Amniotic epithelial cell (primary cell): ENCODE data around the gene SPIRE2.
"Not testable (repeated sequence)": the region's sequence is repeated elsewhere in the genome, so short reads cannot be mapped to it uniquely, and the experiment has no call there.

Experiments used
- DNase-seq: peaks from one replicate; pipeline ENCODE4 v3.0.0-alpha.2; 2010; ENCODE audit warnings: low read depth

Gene SPIRE2

DNA sequence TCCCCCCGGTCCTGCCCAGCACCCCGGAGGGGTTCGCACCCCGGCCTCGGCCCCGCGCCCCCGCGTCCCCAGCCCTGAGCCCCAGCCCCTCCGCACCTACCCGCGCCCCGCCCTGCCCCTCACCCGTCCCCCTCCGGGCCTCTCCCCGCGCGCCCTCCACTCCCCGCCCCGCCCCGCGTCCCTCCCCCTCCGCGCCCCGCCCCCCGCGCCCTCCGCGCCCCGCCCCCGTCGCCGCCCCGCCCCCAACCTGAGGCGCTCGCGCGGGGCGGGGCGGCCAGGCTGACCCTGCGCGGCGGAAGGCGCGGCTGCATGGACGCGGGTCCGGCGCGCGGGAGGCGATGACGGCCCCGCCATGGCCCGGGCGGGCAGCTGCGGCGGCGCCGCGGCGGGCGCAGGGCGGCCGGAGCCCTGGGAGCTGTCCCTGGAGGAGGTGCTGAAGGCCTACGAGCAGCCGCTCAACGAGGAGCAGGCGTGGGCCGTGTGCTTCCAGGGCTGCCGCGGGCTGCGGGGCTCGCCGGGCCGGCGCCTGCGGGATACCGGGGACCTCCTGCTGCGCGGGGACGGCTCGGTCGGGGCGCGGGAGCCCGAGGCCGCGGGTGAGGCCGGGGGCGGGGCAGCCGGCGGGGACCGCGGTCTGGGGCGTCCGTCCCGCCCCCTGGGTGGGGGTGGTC is at the start of gene SPIRE2:
Gene SPIRE2 (plus strand): TSS at position 277 of the 671 bp plus-strand sequence. CDS start 76 bp downstream, at position 353.
- peak; percentile 67 for DNase-seq

- no peak for DNase-seq
These were observed 48.9 kb upstream of the SPIRE2 start for GRCh38 chr16:89779231-89779908.

DNA sequence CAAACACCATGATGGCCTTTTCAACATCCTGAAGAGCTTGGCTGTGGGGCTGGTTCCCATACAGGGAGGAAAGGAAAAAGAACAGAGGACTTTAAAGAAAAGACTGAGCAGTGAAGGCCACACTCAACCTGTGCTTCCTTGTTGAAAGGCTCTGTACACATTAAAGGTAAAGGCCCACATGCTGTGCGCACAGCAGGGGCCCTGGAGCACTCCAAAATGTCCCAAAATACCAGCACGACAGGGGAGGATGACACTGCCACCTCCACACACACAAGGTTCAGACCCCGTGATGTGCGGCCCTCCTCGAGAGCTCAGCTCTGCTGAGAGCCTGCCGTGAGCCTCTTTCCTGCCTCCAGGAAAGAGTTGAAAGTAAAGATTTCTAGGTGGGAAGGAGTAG is 48.4 kb upstream of the SPIRE2 start:
- DNase-seq, result no peak

GRCh38 chr16:89782489-89782888 is 45.8 kb upstream of the SPIRE2 start:
- DNase-seq, result no peak

DNA sequence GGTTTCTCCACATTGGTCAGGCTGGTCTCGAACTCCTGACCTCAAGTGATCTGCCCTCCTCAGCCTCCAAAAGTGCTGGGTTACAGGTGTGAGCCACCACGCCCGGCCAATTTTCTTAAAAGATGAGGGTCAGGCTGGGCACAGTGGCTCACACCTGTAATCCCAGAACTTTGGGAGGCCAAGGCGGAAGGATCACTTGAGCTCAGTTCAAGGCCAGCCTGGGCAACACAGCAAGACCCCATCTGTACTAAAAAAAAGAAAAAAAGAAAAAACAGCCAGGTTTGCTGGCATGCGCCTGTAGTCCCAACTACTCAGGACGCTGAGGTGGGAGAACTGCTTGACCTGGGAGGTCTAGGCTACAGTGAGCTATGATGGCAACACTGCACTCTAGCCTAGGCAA is 44.3 kb upstream of the SPIRE2 start:
- DNase-seq, result not testable (repeated sequence)

DNA sequence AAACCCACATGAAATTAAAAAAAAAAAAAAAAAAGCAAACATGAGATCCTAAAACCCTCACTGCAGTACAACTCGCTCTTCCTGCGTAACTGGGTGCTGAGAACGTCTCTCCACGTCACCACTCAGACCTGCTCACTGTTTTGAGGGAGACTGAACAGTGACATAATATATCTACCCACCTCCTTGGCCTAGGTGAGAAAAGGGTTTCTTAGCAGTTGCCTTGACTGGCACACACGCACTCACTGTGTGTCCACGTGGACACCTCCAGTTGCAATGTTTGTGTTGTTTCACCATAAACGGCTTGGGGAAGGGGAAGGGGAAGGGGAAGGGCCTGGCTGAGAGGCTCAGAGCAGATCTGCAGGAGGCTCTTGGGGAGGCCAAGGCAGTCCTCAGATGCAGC is 43.9 kb upstream of the SPIRE2 start:
- no peak for DNase-seq

DNA sequence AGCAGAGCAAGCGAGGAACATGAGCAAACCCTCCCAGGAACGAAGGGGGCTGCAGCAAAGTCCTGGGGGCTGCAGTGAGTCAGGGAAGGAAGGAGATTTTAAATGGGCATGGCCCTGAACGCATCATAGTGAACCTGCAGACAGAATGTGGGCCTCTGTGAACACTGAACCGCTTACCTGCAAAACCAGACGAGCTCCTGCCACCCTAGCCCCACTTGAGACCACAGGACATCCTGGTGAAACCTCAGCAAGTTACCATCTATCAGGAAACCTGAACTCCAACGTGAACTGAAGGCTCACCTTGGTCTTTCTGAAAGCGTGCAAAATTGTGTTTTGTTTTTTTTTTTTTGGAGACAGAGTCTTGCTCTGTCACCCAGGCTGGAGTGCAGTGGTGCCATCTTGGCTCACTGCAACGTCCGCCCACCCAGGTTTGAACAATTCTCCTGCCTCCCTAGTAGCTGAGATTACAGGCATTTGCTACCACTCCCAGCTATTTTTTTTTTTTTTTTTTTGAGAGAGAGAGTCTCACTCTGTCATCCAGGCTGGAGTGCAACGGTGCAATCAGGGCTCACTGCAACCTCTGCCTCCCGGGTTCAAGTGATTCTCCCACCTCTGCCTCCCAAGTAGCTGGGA is 42.6 kb upstream of the SPIRE2 start:
- no peak for DNase-seq

- DNase-seq, result no peak
These were observed 41.6 kb upstream of the SPIRE2 start for GRCh38 chr16:89786474-89787364.

GRCh38 chr16:89787365-89787805 is 40.9 kb upstream of the SPIRE2 start:
- DNase-seq, result no peak

DNA sequence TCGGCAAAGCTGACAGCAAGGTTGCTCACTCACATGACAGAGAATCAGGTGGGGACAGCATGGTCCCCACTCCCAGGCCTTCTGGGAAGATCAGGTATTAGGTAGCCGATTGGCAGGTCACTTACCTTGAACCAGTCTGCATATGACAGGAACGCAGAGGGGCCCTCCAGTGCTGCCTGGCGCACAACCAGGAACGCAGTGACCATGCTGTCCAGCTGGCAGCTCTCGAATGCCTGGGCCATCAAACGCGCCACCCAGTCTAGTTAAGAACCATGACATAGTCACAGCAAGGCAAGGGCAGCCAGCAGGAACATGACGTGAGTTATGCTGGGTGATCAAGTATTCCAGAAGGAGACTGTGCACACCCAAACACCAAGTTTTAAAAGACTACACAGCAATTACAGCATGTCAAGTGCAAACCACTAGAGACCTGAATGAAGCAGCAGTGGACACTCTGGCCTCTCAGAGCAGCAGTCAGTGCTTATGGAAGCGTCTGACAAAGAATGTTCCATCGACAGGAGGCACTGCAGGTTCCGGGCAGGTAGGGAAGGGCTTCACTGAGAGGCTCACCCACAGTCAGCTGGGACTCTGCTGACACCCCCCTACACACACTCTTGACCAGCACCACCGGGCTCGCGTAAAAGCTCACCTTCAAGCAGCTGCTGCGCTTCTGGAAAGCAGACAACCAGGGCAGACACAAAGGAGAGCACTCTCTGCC is 36.8 kb upstream of the SPIRE2 start:
- no peak for DNase-seq

GRCh38 chr16:89793092-89793491 is 35.2 kb upstream of the SPIRE2 start:
- DNase-seq, result not testable (repeated sequence)

DNA sequence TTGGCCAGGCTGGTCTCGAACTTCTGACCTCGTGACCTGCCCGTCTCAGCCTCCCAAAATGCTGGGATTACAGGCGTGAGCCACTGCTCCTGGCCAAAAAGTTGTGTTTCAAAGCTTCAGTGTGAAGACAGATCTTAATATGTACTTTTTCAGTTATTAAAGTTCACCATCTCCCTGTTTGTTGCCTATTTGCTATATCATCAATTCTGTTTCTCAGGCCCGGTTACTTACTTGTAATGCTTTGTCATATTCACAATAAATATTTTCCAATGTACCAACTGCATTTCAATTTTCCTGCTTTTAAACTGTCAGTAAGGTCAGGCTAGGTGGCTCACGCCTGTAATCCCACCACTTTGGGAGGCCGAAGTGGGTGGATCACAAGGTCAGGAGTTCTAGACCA is 34.3 kb upstream of the SPIRE2 start:
- no peak for DNase-seq

DNA sequence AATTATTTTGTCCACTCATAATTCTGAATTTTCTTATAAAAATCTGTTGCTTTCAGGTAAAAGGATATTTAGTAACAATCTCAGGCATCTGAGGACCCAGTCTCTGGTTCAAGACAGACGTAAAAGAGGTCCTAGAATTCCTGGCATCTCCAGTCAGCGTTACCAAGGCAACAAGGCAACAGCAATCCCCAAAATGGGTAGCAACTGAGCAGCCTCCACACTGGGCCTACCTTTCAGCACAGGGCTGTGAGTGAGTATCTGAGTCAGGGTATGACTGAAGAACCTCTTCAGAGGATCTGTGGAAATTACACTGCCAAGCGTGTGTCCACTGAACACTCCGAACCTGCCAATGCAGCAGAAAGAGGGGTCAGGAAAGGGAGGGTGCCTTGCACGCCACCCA is 32.6 kb upstream of the SPIRE2 start:
- no peak for DNase-seq

DNA sequence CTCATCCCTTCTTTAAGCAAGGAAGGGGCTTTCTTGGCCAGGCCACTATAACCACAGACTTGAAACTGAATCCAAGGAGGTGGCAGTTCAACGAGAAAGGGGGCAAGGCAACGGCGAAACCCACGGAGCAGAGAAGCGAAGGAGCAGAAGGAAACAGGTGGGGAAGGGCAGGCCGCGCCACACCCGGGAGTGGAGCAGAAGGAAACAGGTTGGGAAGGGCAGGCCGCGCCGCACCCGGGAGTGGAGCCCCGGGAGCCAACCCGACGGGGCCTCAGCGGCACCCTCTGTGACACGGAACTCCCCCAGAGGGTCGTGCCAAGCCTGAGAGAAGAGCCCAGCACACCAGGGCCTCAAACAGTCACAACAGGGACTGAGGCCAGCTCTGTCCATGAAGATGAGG is 32.2 kb upstream of the SPIRE2 start:
- no peak for DNase-seq

DNA sequence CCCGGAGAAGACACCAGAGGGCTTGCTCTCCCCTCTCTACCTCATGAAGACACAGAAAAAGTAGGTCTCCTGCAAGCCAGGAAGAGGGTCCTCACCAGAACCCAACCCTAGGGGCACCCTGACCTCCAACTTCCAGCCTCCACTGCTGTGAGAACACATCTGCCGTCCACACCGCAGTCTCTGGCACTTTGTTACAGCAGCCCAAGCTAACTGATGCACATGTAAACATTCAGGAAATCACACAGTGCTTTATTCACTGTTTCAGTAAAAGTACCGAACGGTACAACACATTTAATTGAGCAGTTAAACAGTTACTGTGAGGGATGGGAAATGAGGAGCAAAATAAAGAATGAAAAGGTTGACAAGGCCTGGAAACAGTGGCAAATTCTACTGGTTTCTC is 30.1 kb upstream of the SPIRE2 start:
- no peak for DNase-seq

- DNase-seq, result no peak
These were observed 29.4 kb upstream of the SPIRE2 start for GRCh38 chr16:89798832-89799370.

- DNase-seq, result no peak
These were observed 26.5 kb upstream of the SPIRE2 start for GRCh38 chr16:89801800-89802199.

GRCh38 chr16:89805136-89805905 is 23.0 kb upstream of the SPIRE2 start:
- DNase-seq, result peak; percentile 41

- DNase-seq, result not testable (repeated sequence)
These were observed 21.6 kb upstream of the SPIRE2 start for GRCh38 chr16:89806589-89807193.

DNA sequence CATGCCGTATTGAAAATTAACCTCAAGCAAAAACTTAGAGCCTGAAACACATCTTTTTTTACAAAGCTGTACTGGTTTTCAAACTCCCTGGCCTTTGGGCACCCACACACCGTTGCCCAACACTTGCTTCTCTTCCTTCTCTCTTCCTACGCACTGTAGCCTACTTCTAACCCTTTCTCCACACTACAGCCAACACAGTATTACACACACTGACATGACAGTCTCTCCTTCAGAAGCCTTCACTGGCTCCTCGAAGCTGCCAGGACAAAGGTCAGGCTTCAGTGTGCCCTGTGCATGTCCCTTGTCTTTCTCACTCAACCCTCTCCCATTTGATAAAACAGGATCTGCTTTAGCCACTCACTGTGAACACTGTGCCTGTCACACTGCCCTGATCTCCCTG is 19.8 kb upstream of the SPIRE2 start:
- no peak for DNase-seq
